K562 (cell line): ENCODE data around the gene TP73. TPM values are rescaled to one million over a fixed set of nuclear protein-coding genes. Genes with fewer than 3 reads are reported as not detected.

ENCODE experiments used
- ASH1L ChIP-seq: fragments of 450-650 bp; IDR thresholded peaks from 2 replicates; pipeline ENCODE4 v1.6.1; 2018; ENCODE audit warnings: borderline replicate concordance, mild to moderate bottlenecking, low read depth; ENCODE audit not compliant: partially characterized antibody
- CHD4 ChIP-seq: fragments of 200-600 bp; sonication (generic); IDR thresholded peaks from 3 replicates; pipeline ENCODE4 v1.6.1; 2012; ENCODE audit warnings: low read depth, mild to moderate bottlenecking, mixed read lengths, low read length, inconsistent platforms; ENCODE audit not compliant: insufficient read depth, insufficient replicate concordance, poor library complexity, severe bottlenecking
- CREB3L1 ChIP-seq: fragments of 450-650 bp; IDR thresholded peaks from 2 replicates; pipeline ENCODE4 v1.6.1; 2014; ENCODE audit warnings: low read depth, mild to moderate bottlenecking, moderate library complexity, borderline replicate concordance
- FOXM1 ChIP-seq, 2 experiments: fragments of 450-650 bp in 1 of 2; sonication (generic) in 1 of 2; formaldehyde crosslinking in 1 of 2; IDR thresholded peaks; 2 replicates each; pipeline versions ENCODE4 v1.6.1 to v1.9.0; 2017 to 2022; ENCODE audit warnings: low read depth in 2 of 2, mild to moderate bottlenecking in 2 of 2, missing genetic modification reagents in 1 of 2, moderate library complexity in 1 of 2
- GABPB2 ChIP-seq: fragments of 250-450 bp; sonication (Bioruptor Pico); conservative IDR thresholded peaks from 2 replicates; pipeline ENCODE4 v1.5.1; 2021; ENCODE audit warnings: mild to moderate bottlenecking
- NCOR1 ChIP-seq: fragments of 450-650 bp; IDR thresholded peaks from 2 replicates; pipeline ENCODE4 v1.6.1; 2016; ENCODE audit warnings: mild to moderate bottlenecking, moderate library complexity
- PML ChIP-seq: IDR thresholded peaks from 2 replicates; pipeline ENCODE4 v1.6.1; 2012; ENCODE audit warnings: low read length, inconsistent platforms
- SIRT6 ChIP-seq: IDR thresholded peaks from one replicate; pipeline ENCODE4 v1.6.1; 2012; ENCODE audit warnings: low read depth, mild to moderate bottlenecking, control low read depth, inconsistent platforms, low read length, moderate library complexity
- STAT6 ChIP-seq: sonication (generic); formaldehyde crosslinking; IDR thresholded peaks from 2 replicates; pipeline ENCODE4 v1.8.1; 2023; ENCODE audit warnings: mild to moderate bottlenecking, missing genetic modification reagents
- THRB ChIP-seq: fragments of 450-650 bp; formaldehyde crosslinking; conservative IDR thresholded peaks from 2 replicates; pipeline ENCODE4 v1.4.0; 2022; ENCODE audit warnings: mild to moderate bottlenecking, missing genetic modification characterization
- ZHX1 ChIP-seq: fragments of 150-350 bp; conservative IDR thresholded peaks from 2 replicates; pipeline ENCODE4 v1.6.1; 2014; ENCODE audit warnings: low read length
- ZNF277 ChIP-seq: fragments of 250-450 bp; sonication (Bioruptor Pico); IDR thresholded peaks from 2 replicates; pipeline ENCODE4 v1.8.0; 2022; ENCODE audit warnings: inconsistent platforms, mild to moderate bottlenecking, moderate library complexity, borderline replicate concordance
- ZNF316 ChIP-seq: fragments of 450-650 bp; IDR thresholded peaks from 2 replicates; pipeline ENCODE4 v1.6.1; 2016
- ZNF75A ChIP-seq: fragments of 450-650 bp; formaldehyde crosslinking; IDR thresholded peaks from 2 replicates; pipeline ENCODE4 v1.4.0; 2020; ENCODE audit warnings: mild to moderate bottlenecking
- polyA plus RNA-seq, 8 experiments: library from polyadenylated mRNA; depleted of rRNA in 4 of 8; stranded (reverse) in 5 of 8; unstranded in 3 of 8; fragments of >200 nt; fragmentation: Nextera tagmentation in 2 of 8; fragmentation: Illumina TruSeq in 1 of 8; extraction: Ambion mirVana in 2 of 8; extraction: Trizol in 1 of 8; gene quantifications; 2 replicates each; pipeline versions ENCODE4 v1.2.1 to v1.2.3, GENCODE V29; 2011 to 2014; ENCODE audit warnings: inconsistent platforms in 1 of 8, missing spikeins in 1 of 8
- total RNA-seq, 7 experiments: library from RNA; depleted of rRNA in 6 of 7; stranded (reverse); fragments of >200 nt in 6 of 7; fragmentation: Illumina TruSeq in 2 of 7; extraction: Trizol in 2 of 7; gene quantifications; 2 replicates each; pipeline versions ENCODE4 v1.2.1 to v1.2.3, GENCODE V29; 2011 to 2021; ENCODE audit warnings: low replicate concordance in 1 of 7
- TF ChIP-seq, protein P1 (sequence below): fragments of 250-450 bp; sonication (Bioruptor Pico); IDR thresholded peaks from 2 replicates; pipeline ENCODE4 v1.8.0; 2021; ENCODE audit warnings: moderate library complexity, mild to moderate bottlenecking, inconsistent platforms

The TP73 gene
- total and polyA plus RNA-seq, 9 of the 15 experiments (the other 6 are each of a cell fraction or from before 2014, with no cell fraction given), result 0.07 to 1.6 (median 0.40) TPM; not detected in 2

- peak; percentile 41 for TF ChIP-seq CREB3L1
- TF ChIP-seq ASH1L, result no peak
- no peak for TF ChIP-seq ZNF75A (CRISPR knock-in tag)
- peak; percentile 74 for TF ChIP-seq PML
- peak; percentile 98 for TF ChIP-seq NCOR1
- TF ChIP-seq, protein P1, sequence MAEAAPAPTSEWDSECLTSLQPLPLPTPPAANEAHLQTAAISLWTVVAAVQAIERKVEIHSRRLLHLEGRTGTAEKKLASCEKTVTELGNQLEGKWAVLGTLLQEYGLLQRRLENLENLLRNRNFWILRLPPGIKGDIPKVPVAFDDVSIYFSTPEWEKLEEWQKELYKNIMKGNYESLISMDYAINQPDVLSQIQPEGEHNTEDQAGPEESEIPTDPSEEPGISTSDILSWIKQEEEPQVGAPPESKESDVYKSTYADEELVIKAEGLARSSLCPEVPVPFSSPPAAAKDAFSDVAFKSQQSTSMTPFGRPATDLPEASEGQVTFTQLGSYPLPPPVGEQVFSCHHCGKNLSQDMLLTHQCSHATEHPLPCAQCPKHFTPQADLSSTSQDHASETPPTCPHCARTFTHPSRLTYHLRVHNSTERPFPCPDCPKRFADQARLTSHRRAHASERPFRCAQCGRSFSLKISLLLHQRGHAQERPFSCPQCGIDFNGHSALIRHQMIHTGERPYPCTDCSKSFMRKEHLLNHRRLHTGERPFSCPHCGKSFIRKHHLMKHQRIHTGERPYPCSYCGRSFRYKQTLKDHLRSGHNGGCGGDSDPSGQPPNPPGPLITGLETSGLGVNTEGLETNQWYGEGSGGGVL (CRISPR knock-in tag), result no peak
- TF ChIP-seq ZHX1, result no peak
- TF ChIP-seq CHD4, result peak; percentile 17
- TF ChIP-seq SIRT6, result no peak
- no peak for TF ChIP-seq ZNF277 (CRISPR knock-in tag)
- TF ChIP-seq FOXM1 (IDR thresholded peaks at IDR 0.05; ENCODE audit: low read depth), result peak; percentile 61; the same call in 1 of the 2 replicates
- 0 out of 2 replicates have a peak, but pooled peaks have one; percentile 55 for TF ChIP-seq FOXM1 (CRISPR knock-in tag; IDR thresholded peaks at IDR 0.05; ENCODE audit: low read depth)
- TF ChIP-seq ZNF316, result no peak
- TF ChIP-seq GABPB2 (CRISPR knock-in tag), result no peak
- no peak for TF ChIP-seq THRB (CRISPR knock-in tag)
- TF ChIP-seq STAT6 (CRISPR knock-in tag), result no peak
Measured at GRCh38 chr1:3774946-3775489, 122.7 kb downstream of the TP73 start (continued).
